ENCODE measurements around the gene IRGQ. TPM values are rescaled to one million over a fixed set of nuclear protein-coding genes. Genes with fewer than 3 reads are reported as not detected.

Gene IRGQ
- total and polyA plus RNA-seq, 2 donors (not counting 3 experiments of a cell fraction or from before 2014, with no cell fraction given) = 15.8 to 33.2 TPM

GRCh38 chr19:43633520-43633919, 37.6 kb upstream of the IRGQ start:
- TF ChIP-seq EZH2 (IDR thresholded peaks at IDR 0.05; ENCODE audit: borderline replicate concordance, low read depth, low read length, severe bottlenecking) (no peak), POLR2A (IDR thresholded peaks at IDR 0.05; ENCODE audit: low read depth, low read length) (no peak), FOS (IDR thresholded peaks at IDR 0.05; ENCODE audit: borderline replicate concordance, insufficient read depth, low read length) (no peak), JUN (IDR thresholded peaks at IDR 0.05; ENCODE audit: borderline replicate concordance, insufficient read depth, insufficient read length, low read depth) (no peak), POLR2AphosphoS5 (IDR thresholded peaks at IDR 0.05; ENCODE audit: insufficient read depth, low read depth, low read length) (no peak), GATA2 (IDR thresholded peaks at IDR 0.05; ENCODE audit: insufficient read depth, insufficient read length, low read depth, low read length) (no peak), MAX (IDR thresholded peaks at IDR 0.05; ENCODE audit: insufficient read depth, insufficient read length) (no peak), CTCF (IDR thresholded peaks at IDR 0.05; ENCODE audit: extremely low read depth in 1 of 2, insufficient read depth in 1 of 2, low read depth in 1 of 2, low read length in 2 of 2) (no peak), MYC (IDR thresholded peaks at IDR 0.05; ENCODE audit: low read depth, low read length) (no peak)
- H3K79me2 ChIP-seq (ENCODE audit: control insufficient read depth, insufficient read depth, low read length) = no peaks in the 10 kb centered on the region
- H4K20me1 ChIP-seq (replicated peaks; ENCODE audit: control insufficient read depth, extremely low read depth, insufficient read depth, low read length) = no peaks in the 10 kb centered on the region
- no TSS peak for BruUV-seq (replicated peaks)
- intact Hi-C loops (cut with micrococcal nuclease) (no loop called here), dilution Hi-C loops (cut with MboI; ENCODE audit: extremely low pct_ligation_motif_present, low sequenced_read_pairs) (no loop called here)
- POLR2A ChIA-PET = interaction anchor here (0.7 kb wide), 1 partner anchor 65 kb away, joined by 3 read pairs; no protein-coding TSS in a partner anchor
- no peak overlapping the region for H3K4me2 ChIP-seq (ENCODE audit: insufficient read depth, low read length)
- CTCF ChIA-PET = interaction anchor here (0.6 kb wide), 1 partner anchor 78 kb away, joined by 3 read pairs; no protein-coding TSS in a partner anchor
- no peaks in the 10 kb centered on the region for H3K9me1 ChIP-seq (replicated peaks; ENCODE audit: control insufficient read depth, extremely low read depth, insufficient read depth, low read length)
- H3K4me1 ChIP-seq (ENCODE audit: control insufficient read depth, extremely low read depth, insufficient read depth, low read length) = no peaks in the 10 kb centered on the region
- no peak overlapping the region for H2AFZ ChIP-seq (ENCODE audit: low read depth, low read length)
- H3K27ac ChIP-seq (ENCODE audit: insufficient read depth, low read depth, low read length) = no peak overlapping the region
- no peak for FAIRE-seq
- H3K9ac ChIP-seq (replicated peaks; ENCODE audit: extremely low read depth, insufficient read depth, low read length) = no peak overlapping the region
- H3K4me3 ChIP-seq (replicated peaks in 1 of 3; ENCODE audit: insufficient read depth in 1 of 3, low read depth in 1 of 3, low read length in 3 of 3) = no peak overlapping the region
- H3K27me3 ChIP-seq (ENCODE audit: control insufficient read depth in 2 of 2, insufficient read depth in 2 of 2, low read length in 2 of 2) = peaks cover 4 to 14% of the 10 kb centered on the region in 2 experiments
- no peak for DNase-seq (ENCODE audit: low read depth, low spot score)
- no peaks in the 10 kb centered on the region for H3K36me3 ChIP-seq (ENCODE audit: control insufficient read depth in 2 of 2, extremely low read depth in 1 of 2, insufficient read depth in 2 of 2, low read length in 2 of 2)
- no peaks in the 10 kb centered on the region for H3K9me3 ChIP-seq (replicated peaks; ENCODE audit: control insufficient read depth, insufficient read depth, low read length)
